Vagina (tissue), 2 donors: ENCODE results near the gene DCAKD.

Experiments
- POLR2A ChIP-seq, 2 donors: fragments of 450-650 bp; IDR thresholded peaks; one replicate each; pipeline ENCODE4 v1.6.1; 2017; ENCODE audit warnings: antibody characterized with exemption in 2 of 2, mild to moderate bottlenecking in 2 of 2, moderate library complexity in 2 of 2
- POLR2AphosphoS5 ChIP-seq, 2 donors: sonication (generic); formaldehyde crosslinking; IDR thresholded peaks; one replicate each; pipeline ENCODE4 v1.9.0; 2017; ENCODE audit warnings: antibody characterized with exemption in 2 of 2, mild to moderate bottlenecking in 2 of 2, low read depth in 1 of 2; ENCODE audit not compliant: insufficient read depth in 1 of 2
- TF ChIP-seq, protein P1 (sequence below), 3 experiments: fragments of 450-650 bp in 2 of 3; fragments of 200-600 bp in 1 of 3; sonication (generic) in 1 of 3; IDR thresholded peaks; one replicate each; pipeline ENCODE4 v1.5.1; 2017 to 2019; ENCODE audit warnings: antibody characterized with exemption in 3 of 3, mild to moderate bottlenecking in 2 of 3, moderate library complexity in 2 of 3

DNA sequence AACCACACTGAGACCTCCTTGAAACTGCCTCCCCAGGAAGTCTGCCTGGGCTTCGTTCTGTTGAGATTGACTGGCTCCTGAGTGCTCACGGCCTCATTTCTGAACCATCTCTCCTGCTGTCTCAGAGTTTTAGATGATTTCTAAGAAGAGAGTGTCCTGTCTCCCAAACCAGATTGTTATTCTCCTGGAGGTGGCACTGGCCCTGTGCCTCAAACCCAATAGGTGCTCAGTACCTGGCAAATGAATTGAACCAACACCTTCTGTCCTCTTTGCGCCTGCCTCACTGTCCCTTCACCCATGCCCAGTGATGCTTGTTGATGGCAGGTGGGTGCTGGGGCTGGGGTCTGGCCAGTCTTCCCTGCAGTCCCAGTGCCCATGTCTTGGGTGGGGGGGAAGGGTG lies 47.0 kb downstream of the DCAKD start:
- TF ChIP-seq, protein P1, sequence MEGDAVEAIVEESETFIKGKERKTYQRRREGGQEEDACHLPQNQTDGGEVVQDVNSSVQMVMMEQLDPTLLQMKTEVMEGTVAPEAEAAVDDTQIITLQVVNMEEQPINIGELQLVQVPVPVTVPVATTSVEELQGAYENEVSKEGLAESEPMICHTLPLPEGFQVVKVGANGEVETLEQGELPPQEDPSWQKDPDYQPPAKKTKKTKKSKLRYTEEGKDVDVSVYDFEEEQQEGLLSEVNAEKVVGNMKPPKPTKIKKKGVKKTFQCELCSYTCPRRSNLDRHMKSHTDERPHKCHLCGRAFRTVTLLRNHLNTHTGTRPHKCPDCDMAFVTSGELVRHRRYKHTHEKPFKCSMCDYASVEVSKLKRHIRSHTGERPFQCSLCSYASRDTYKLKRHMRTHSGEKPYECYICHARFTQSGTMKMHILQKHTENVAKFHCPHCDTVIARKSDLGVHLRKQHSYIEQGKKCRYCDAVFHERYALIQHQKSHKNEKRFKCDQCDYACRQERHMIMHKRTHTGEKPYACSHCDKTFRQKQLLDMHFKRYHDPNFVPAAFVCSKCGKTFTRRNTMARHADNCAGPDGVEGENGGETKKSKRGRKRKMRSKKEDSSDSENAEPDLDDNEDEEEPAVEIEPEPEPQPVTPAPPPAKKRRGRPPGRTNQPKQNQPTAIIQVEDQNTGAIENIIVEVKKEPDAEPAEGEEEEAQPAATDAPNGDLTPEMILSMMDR (IDR thresholded peaks at IDR 0.05): no peak
- TF ChIP-seq POLR2A (IDR thresholded peaks at IDR 0.05) (no peak), POLR2AphosphoS5 (IDR thresholded peaks at IDR 0.05; ENCODE audit: insufficient read depth in 1 of 2, low read depth in 1 of 2) (no peak)
